GDM1 (cell line): ENCODE measurements around the gene RARB.

Experiments used
- DNase-seq: peaks from one replicate; lab custom pipeline; 2025; lab: John Stamatoyannopoulos, UW

Gene RARB

DNA sequence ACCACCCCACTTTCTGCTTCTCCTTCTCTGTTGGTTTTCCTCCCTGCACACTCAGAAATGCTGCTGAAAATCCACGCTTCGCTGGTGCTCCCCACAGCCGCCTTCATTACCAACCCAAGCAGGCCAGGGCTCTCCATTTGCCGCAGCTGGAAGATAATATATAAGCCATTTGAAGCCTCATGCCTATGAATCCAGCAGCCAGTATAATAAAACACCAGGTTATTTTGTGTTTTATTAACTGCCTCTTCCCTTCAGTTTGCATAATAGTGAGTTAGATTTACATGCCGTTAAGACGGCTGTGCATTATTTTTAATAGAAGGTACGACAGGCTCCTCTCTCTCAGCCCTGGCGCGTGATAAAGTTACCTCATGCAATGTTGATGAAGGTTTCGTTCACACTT is 150.0 kb downstream of the RARB start:
- no peak for DNase-seq

DNA sequence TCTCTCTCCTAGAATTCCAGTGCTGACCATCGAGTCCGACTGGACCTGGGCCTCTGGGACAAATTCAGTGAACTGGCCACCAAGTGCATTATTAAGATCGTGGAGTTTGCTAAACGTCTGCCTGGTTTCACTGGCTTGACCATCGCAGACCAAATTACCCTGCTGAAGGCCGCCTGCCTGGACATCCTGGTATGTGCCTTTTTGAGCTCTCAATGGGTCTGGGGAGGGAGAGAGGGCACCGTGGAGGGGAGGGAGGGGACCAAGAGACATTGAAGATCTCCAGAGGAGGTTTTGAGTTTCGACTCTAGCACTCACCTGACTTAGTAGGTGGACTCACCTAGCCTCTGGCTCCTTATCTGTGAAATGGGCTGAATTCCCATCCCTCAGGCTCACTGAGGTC is 152.5 kb downstream of the RARB start:
- DNase-seq = no peak

DNA sequence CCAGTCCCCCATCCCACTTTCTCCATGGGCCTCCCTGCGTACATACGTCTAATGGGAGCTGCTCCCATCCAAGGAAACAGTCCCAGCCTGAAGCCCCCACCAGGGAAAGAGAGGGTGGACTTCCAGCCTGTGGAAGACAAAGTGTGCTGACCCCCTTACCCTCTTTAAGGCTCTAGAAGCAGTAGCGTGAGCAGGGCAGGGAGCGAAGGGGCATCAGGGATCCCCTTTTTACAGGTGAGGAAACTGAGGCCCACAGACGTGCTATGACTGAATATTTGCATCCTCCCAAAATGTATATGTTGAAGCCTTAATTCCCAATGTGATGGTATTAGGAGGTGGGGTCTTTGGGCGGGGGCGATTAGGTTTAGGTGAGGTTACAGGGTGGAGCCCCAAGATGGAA is 153.3 kb downstream of the RARB start:
- DNase-seq = no peak

DNA sequence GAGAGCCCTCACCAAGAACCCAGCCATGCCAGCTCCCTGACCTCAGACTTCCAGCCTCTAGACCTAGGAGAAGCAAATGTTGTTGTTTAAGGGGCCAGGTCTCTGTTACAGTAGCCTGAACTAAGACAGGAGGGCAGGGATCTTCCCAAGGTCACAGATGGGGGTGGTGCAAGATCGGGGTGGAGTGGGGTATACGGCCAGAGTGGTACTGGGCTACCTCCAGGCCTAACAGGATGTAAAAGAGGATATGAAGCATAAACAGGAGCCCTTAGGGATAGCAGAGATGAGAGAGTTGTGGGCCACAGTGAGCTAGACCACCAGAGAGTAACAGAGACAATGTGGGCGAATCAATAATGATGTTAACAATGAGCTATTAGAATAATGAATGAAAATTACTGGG is 153.8 kb downstream of the RARB start:
- DNase-seq = no peak

DNA sequence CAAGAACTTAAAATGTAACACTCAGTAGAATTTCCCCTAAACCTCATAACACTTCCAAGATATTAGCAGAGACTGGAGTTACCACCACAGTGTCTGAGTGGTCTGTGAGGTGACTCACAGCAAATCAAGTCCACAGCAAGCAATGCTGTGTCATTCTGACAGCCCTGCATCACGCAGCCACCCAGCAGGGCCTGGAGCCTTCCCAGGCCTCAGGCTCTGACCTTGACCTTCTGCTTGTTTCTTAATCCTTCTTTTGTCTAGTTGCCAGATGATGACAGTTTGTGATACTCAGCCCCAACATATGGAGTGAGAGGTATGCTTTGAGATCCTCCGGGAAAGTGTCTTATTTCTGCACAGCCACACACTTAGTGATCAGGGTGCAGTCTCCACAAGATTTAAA is 154.2 kb downstream of the RARB start:
- no peak for DNase-seq

DNA sequence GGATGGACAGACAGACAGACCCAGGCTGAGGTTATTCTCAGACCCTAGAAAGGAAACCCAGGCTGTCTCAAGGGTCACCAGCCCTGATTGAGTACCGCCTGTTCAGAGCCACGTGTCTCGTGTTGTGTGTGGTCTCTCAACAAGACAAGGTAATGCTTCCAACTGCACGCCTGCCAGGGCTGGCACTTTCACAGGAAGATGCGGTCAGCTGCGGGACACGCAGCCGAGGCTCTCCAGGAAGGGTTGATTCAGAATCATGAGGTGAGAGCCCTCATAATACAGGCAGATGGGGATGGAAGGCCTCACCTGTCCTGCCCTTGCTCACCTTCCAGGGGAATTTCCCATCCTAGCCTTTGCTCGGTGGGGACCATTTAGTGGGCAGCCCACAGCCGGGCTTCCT is 155.3 kb downstream of the RARB start:
- no peak for DNase-seq

DNA sequence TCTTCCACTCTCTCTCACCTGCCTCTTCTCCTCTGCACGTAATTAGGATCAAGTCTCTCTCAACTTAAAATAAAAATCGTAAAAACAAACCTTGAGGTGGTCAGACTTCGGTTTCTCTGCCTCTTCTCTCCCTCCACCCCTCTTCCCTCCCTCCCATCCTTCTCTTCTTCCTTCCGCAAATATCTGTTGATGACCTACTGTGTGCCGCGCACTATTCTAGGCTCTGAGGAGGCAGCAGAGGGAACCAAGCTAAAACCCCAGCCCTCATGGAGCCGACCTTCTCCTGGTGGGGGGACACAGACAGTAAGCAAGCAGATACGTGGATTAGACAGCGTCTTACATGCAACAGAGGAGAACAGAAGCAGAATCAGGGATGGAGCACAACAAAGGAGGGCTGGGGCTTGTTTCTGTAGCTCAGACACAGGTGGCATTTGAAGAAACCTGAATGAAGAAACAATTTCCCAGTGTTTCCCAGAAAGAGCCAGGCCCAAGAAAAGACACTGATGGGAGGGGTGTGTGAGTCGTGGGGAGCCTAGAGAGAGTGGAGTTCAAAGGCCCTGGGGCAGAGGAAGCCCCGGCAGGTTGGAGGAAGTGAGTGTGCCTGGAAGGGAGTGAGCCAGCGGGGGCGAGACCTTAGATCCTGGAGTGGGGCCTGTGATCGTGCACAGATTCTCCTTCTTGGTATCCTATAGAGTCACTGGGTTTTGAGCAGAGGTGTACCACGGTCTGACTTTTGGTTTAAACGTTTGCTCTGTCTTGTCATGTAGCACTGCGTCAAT is 156.1 kb downstream of the RARB start:
- no peak for DNase-seq

DNA sequence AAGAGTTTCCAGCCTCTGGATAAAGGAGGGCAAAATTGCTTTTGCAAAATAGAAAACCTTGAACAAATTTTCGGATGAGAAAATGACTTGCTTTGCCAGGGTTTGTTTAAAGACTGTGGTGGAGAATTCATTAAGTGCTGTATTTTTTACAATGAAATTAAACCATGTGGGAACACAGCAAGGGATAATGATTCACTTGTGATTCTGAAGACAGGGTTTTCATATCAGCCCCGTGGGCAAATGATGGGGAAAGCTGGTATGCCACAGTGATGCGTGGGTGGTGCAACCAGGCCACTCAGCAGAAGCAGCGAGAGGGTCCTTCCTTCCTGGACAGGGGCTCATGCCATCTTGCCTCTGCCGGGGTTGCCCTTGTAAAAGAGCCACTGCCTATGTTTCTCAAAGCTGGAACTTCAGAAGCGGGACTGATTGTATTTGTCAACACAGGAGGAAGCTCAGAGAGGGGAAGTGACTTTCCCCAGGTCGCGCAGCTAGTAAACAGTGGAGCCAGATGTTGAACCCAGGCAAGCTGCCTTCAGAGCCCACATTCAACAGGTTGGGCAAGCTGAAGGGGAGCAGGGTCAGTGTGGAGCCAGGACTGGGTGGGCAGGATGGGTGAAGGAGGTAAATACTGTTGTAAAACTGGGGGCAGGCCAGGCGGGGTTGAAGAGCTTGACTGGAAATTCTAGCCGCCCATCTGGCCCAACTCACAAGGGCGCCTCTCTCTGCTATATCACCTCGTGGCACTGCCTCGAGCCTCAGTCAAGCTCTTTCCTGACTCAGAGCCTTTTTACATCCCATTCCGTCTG is 157.5 kb downstream of the RARB start:
- DNase-seq = no peak

DNA sequence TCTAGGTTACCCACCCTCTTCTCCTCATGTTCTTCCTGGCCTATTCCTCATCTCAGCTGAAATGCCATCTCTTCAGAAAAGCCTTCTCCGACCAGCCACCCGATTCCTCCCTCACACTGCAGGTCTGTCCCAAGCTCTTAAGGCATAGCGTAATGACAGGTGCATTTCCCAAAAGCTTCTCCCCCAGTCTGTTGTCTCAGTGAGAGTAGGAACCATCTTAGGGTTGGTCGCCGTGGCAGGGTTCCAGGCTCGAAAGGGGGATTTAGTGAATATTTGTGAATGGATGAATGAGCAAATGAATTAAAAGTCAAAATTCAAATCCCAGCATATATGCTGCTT is 158.1 kb downstream of the RARB start:
- DNase-seq = no peak

DNA sequence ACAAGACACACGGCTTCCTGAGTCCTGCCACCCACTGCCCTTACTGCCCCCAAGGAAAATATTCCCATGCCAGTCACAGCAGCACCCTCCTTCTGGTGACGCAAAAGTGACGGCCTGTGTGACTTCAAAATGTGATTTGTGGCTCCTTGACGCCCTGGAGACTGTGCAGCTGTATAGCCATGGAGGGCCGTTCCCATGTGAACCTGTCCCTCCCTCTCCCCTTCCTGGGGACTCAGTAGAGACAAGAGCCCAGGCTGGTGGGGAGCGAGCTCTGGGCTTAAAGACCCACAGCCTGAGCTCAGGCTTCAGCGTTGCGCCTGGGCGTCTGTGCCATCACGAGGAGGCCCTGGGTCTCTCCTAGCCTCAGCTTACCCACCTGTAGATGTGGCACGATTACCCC is 158.5 kb downstream of the RARB start:
- no peak for DNase-seq

DNA sequence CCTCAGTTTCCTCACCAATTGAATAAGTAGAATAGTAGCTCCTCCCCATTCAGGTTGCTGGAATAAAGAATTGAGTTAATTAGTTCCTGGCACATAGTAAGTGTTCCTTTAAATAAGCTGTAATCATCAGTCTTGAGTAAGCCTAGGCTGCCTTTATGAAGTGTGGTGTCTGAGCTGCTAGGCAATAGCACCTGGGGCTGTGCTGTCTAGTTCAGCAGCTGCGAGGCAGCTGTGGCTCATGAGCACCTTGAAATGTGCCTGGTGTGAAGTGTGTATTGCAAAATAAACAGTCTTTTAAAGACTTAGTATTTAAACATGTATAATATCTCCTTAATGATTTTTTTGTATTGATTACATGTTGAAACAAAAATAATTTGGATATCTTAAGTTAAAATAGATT is 159.0 kb downstream of the RARB start:
- no peak for DNase-seq

DNA sequence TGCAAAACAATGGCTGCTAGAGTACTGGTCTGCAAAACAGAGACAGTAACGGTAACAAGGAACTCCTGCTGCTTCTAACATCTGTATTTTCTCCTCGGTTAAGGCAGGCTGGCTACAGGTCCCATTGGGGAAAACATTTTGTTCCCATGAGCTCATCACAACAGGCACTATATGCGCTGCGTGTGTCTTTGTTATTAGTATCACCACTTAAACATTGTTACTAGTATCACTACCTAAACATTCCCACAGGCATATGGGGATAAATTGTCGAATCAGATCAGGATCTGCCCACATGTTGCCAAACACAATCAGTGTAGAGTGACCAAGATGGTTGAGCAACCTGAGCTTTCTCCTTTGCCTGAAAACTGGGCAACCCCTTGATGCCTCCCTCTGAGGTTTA is 159.5 kb downstream of the RARB start:
- DNase-seq = no peak

DNA sequence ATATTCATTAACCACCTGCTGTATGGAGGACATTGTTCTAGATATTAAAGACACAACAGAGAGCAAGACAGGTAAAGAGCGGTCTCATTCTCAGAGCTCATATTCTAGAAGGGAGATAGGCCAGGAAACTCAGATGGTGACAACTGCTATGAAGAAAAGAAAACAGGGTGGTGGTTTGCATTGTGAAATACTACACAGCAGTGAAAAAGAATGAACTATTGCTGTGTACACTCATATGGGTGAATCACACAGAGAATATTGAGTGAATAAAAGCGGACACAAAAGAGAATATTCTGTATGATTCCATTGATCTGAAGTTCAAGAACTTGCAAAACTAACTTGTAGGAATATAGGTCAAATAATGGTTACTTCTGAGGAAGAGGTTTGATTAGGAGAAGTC is 159.9 kb downstream of the RARB start:
- DNase-seq = no peak

DNA sequence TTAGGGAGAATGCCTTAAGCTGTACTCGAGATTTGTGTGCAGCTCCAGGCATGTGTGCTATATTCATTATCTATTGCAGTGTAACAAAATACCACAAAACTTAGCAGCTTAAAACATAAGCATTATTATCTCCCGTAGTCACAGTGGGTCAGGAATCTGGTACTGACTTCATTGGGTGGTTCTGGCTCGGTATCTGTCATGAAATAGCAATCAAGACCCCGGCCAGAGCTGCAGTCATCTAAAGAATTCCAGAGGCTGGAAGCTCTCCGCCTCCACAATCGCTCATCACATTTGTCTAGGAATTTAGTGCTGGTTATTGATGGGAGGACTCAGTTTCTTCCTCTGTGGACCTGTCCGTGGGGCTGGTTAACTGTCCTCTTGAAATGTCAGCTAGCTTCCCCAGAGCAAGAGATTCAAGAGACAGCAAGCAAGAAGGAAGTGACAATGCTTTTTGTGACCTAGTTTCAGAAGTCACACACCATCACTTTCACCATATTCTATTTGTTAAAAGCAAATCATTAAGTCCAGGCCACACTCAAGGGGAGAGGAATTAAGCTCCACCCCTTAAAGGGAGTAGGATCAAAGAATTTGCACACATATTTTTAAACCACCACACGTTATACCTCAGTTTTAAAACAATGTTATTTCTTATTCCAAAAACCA is 160.5 kb downstream of the RARB start:
- DNase-seq = no peak

DNA sequence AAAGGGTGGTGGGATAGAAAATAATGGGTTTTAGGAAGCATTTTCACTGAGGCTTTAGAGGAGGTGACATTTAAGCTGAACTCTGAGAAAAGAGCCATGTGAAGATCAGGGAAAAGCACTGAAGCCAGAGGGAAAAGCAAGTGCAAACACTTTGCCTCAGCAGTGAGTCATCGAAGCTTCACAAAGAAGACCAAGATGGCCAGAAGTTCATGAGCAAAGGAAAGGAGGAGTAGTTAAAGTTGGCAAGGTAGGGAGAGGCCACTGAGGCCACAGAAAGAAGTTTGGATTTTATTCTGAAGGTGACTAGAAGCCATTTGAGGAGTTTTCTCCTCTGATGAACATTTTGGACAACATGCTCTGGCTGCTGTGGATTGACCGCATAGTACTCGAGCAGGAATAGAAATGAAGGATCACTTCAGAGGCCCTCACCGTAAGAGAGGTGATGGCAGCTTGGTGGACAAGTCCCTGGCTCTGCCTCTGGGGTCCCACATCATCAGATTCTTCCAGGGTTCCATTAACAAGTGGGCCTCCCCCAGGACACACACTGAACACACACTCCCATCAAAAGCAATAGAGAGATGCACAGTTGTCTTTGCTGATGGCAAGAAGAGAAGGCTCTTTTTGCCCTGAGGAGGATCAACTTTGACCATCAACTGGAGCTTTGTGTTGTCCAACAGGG is 161.2 kb downstream of the RARB start:
- DNase-seq = no peak

DNA sequence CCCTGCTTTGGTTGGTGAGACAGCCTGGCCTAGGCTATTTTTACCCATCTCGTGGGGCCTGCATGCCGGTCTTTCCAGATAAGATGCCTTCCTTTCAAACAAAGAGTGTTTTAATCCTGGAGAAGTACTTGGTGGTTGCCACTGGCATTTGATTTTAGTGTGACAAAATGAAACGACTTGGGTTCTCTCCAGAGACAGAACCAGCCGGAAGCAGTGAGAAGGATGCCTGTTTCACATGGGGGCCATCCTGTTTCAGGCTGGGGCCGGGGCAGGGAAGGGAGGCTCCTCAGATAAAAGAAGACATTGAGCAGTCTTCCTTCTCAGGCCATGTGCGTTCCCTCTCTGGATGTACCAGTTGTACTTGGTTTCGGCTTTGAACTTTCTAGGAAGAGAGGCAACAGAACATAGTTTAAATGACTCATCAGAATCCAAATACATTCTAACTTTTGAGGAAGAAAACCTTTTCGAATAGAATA is 161.8 kb downstream of the RARB start:
- no peak for DNase-seq

DNA sequence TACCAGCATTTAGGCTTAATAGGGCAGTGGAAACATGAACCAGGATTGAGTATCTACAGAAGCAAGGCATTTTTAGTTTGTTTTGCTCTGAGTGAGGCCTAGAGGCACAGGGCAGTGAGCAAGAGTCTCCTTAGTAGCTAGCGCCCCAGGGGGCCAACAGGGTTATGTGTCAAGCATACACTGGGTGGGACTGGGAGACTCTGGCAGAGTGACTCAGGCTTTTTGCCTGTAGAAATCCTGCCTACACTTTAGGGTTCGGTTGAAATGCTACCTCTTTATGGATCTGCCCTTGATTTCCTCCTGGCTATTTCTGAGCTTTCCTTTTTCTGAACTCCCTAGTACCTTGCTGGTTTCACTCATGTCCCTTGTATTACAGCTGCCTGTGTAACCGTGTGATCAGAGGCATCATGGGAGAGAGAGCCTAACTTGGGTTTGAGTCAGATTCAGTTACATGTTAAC is 164.5 kb downstream of the RARB start:
- no peak for DNase-seq

DNA sequence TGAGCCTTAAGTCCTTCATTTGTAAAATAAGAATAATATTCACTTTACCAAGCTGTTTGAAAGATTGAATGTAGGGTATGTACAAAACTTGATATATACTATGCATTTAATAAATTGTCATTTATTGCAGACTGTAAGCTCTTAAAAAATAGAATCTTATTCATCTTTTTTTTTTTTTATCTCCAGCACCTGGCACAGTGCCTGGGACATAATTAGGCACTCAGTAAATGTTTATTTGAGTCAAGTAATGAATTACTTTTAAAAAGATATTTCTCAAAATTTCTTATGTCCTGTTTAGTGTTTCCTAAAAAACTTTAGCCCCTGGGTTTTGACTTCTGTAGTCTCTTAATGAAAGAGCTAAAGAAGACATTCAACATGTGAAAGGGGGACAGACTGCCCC is 164.9 kb downstream of the RARB start:
- DNase-seq = no peak

DNA sequence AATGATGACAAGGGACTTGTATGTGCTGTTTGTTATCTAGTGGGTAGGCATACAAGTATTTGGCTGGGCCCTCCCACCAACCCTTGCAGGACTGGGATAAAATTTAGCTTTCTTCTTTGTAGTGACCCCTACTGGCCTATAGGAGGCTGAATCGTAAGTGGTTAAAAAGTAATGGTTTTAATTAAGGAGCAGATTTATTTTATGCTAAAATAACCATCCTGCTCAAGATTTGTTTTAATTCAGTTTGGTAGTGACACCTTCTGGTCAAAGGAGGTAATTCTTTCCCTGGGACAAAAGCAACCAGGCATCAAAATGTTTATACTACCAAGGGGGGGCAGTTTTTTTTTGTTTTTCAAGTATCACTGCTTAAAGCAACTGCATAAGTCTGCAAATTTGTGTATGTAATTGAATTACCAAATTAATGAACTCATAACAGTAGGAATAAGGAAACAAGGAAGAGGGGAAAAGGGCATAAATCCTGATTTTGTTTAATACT is 166.0 kb downstream of the RARB start:
- no peak for DNase-seq

DNA sequence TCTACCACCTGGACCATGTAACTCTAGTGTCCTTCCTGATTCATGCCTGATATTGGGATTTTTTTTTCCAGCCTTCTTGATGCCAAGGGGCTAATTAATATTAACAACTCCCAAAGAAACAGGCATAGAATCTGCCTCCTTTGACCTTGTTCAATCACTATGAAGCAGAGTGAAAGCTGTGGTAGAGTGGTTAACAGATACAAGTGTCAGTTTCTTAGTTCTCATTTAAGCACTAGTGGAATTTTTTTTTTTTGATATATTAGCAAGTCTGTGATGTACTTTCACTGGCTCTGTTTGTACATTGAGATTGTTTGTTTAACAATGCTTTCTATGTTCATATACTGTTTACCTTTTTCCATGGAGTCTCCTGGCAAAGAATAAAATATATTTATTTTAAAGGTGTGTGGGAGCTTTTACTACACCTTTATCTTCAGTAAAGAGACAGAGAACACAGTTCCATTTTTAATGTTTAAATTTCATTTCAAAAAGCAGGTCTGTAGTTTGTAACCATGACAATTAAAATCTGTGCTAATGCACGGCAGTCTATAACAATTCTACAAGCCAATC is 169.6 kb downstream of the RARB start:
- DNase-seq = no peak

DNA sequence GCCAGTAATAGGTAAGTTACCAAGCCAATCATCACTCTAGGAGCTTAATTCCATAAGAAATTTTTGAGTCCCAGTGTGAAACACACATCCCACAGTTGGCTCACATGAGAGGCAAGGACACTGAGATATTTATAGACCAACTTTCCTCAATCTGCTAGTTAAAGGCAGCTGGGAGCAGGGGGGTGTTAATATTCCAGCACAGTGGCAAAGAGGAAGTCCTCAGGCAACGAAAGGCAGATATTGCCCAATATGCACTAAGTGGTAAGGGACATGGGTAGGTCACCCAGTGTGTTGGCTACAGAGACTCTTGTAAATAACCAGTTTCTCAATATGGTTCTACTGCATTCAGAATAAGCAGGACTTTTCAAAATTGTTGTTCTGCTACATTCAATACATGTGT is 175.6 kb downstream of the RARB start:
- no peak for DNase-seq
